ENCODE measurements around the gene TMEM214.

DNA sequence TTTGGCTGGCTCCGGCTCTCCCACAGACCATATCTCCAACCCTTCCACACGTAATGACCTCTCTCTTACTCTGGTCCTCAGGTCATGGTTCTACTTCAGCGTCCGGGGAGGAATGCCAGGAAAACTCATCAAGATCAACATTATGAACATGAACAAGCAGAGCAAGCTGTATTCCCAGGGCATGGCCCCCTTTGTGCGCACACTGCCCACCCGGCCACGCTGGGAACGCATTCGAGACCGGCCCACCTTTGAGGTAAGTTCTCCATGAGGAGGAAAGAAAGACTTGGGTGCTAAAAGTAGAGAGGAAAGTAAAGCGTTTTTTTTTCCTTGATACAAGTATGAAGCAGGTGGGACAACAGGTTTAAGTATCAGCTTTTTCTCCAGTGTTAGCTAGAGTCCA lies 20.6 kb downstream of the TMEM214 start:
- TF ChIP-seq, protein P1, sequence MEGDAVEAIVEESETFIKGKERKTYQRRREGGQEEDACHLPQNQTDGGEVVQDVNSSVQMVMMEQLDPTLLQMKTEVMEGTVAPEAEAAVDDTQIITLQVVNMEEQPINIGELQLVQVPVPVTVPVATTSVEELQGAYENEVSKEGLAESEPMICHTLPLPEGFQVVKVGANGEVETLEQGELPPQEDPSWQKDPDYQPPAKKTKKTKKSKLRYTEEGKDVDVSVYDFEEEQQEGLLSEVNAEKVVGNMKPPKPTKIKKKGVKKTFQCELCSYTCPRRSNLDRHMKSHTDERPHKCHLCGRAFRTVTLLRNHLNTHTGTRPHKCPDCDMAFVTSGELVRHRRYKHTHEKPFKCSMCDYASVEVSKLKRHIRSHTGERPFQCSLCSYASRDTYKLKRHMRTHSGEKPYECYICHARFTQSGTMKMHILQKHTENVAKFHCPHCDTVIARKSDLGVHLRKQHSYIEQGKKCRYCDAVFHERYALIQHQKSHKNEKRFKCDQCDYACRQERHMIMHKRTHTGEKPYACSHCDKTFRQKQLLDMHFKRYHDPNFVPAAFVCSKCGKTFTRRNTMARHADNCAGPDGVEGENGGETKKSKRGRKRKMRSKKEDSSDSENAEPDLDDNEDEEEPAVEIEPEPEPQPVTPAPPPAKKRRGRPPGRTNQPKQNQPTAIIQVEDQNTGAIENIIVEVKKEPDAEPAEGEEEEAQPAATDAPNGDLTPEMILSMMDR (IDR thresholded peaks at IDR 0.05; ENCODE audit: low read length): no peak
- no peak for TF ChIP-seq EZH2 (IDR thresholded peaks at IDR 0.05; ENCODE audit: borderline replicate concordance, low read length)

Data from OCI-LY1 (cell line).